GM12878 (cell line): Measurements from ENCODE around the gene IL16. TPM values are rescaled to one million over a fixed set of nuclear protein-coding genes. Genes with fewer than 3 reads are reported as not detected.

Source experiments
- ATAC-seq: fragments of 200-7000 bp; cut with Tn5 transposase; 3 replicates; pipeline ENCODE4 v1.9.1; 2020; ENCODE audit warnings: mild to moderate bottlenecking, moderate library complexity
- BruUV-seq: library from RNA; stranded (reverse); fragments of 400-500 nt; replicated peaks from 2 replicates; lab custom pipeline; 2021; lab: Mats Ljungman, UMichigan
- CTCF ChIA-PET: fragments of 300-600 bp; sonication (Branson Sonifier 250); formaldehyde crosslinking; extraction: SDS; loops from one replicate; lab custom pipeline; 2021; ENCODE audit warnings: inconsistent platforms; lab: Yijun Ruan, JAX
- POLR2A ChIA-PET: fragments of 350-600 bp; formaldehyde crosslinking; extraction: SDS; loops from one replicate; lab custom pipeline; 2021; ENCODE audit warnings: inconsistent platforms; lab: Charles Lee
- RAD21 ChIA-PET: fragments of 300-600 bp; sonication (Branson Sonifier 250); formaldehyde crosslinking; loops from one replicate; lab custom pipeline; 2023; ENCODE audit warnings: antibody characterized with exemption; ENCODE audit not compliant: unreplicated experiment; lab: Charles Lee
- SMC1A ChIA-PET: fragments of 300-600 bp; sonication (Branson Sonifier 250); formaldehyde crosslinking; loops from one replicate; lab custom pipeline; 2023; ENCODE audit not compliant: unreplicated experiment, uncharacterized antibody; lab: Charles Lee
- DNase-seq: peaks from one replicate; pipeline ENCODE4 v3.0.0-alpha.2; 2011; ENCODE audit warnings: low read depth, low spot score
- FAIRE-seq: peaks from 3 replicates; lab custom pipeline; 2011; peaks lifted over from hg19 to GRCh38; lab: Jason Lieb, UNC
- H2AFZ ChIP-seq: 2 replicates; pipeline ENCODE4 v1.6.0; 2011; ENCODE audit warnings: low read depth, low read length, control low read depth; ENCODE audit not compliant: control insufficient read depth
- H3K27ac ChIP-seq: 2 replicates; pipeline ENCODE4 v1.5.1; 2011; ENCODE audit warnings: control low read depth; ENCODE audit not compliant: control insufficient read depth, insufficient read depth
- H3K27me3 ChIP-seq, 2 experiments: replicated peaks in 1 of 2; 2 replicates each; pipeline versions ENCODE4 v1.6.0 to v1.6.1; 2011; ENCODE audit warnings: low read length in 1 of 2; ENCODE audit not compliant: control insufficient read depth in 2 of 2, insufficient read depth in 2 of 2
- H3K36me3 ChIP-seq, 2 experiments: 2 replicates each; pipeline ENCODE4 v1.5.1; 2011; ENCODE audit warnings: low read length in 1 of 2; ENCODE audit not compliant: control insufficient read depth in 2 of 2, insufficient read depth in 2 of 2
- H3K4me1 ChIP-seq: 2 replicates; pipeline ENCODE4 v1.6.1; 2011; ENCODE audit warnings: mild to moderate bottlenecking, low read length, moderate library complexity, mixed read lengths; ENCODE audit not compliant: control insufficient read depth, insufficient read depth
- H3K4me2 ChIP-seq: 2 replicates; pipeline ENCODE4 v1.6.0; 2011; ENCODE audit warnings: control low read depth; ENCODE audit not compliant: control insufficient read depth, insufficient read depth
- H3K4me3 ChIP-seq: fragments of 200-600 bp; sonication (generic); 2 replicates; pipeline ENCODE4 v1.5.1; 2016
- H3K79me2 ChIP-seq: 2 replicates; pipeline ENCODE4 v1.6.0; 2011; ENCODE audit warnings: low read length; ENCODE audit not compliant: control insufficient read depth, insufficient read depth
- H3K9ac ChIP-seq: 2 replicates; pipeline ENCODE4 v1.8.0; 2011; ENCODE audit warnings: low read length, control low read depth, mixed read lengths; ENCODE audit not compliant: control insufficient read depth, insufficient read depth
- H3K9me3 ChIP-seq: replicated peaks from 3 replicates; pipeline ENCODE4 v1.5.1; 2011; ENCODE audit warnings: mild to moderate bottlenecking, low read length; ENCODE audit not compliant: control insufficient read depth, insufficient read depth
- H4K20me1 ChIP-seq: 2 replicates; pipeline ENCODE4 v1.6.0; 2011; ENCODE audit not compliant: control insufficient read depth, insufficient read depth
- CHD2 ChIP-seq: IDR thresholded peaks from 2 replicates; pipeline ENCODE4 v1.6.1; 2011; ENCODE audit warnings: low read depth, low read length, improper control_type of control experiment, borderline replicate concordance
- GATAD2B ChIP-seq: fragments of 450-650 bp; conservative IDR thresholded peaks from 2 replicates; pipeline ENCODE4 v1.6.1; 2017; ENCODE audit warnings: low read depth, mild to moderate bottlenecking, moderate library complexity
- IKZF1 ChIP-seq: fragments of 450-650 bp; conservative IDR thresholded peaks from 2 replicates; pipeline ENCODE4 v1.6.1; 2017; ENCODE audit warnings: antibody characterized with exemption, mild to moderate bottlenecking
- IKZF2 ChIP-seq, 2 experiments: fragments of 450-650 bp; IDR thresholded peaks; 2 replicates each; pipeline ENCODE4 v1.6.1; 2017; ENCODE audit warnings: mild to moderate bottlenecking in 2 of 2, moderate library complexity in 2 of 2
- KAT2A ChIP-seq: conservative IDR thresholded peaks from 2 replicates; pipeline ENCODE4 v1.6.1; 2011; ENCODE audit warnings: low read depth, low read length; ENCODE audit not compliant: control insufficient read depth
- NFXL1 ChIP-seq: fragments of 450-650 bp; IDR thresholded peaks from 2 replicates; pipeline ENCODE4 v1.6.1; 2017; ENCODE audit warnings: antibody characterized with exemption, mild to moderate bottlenecking, borderline replicate concordance
- PAX5 ChIP-seq: IDR thresholded peaks from 2 replicates; pipeline ENCODE4 v1.6.1; 2011; ENCODE audit warnings: low read depth, low read length, borderline replicate concordance
- RUNX3 ChIP-seq: IDR thresholded peaks from 2 replicates; pipeline ENCODE4 v1.6.1; 2012; ENCODE audit warnings: low read length, inconsistent platforms
- SPI1 ChIP-seq: IDR thresholded peaks from 2 replicates; pipeline ENCODE4 v1.6.1; 2011; ENCODE audit warnings: low read depth, mild to moderate bottlenecking, low read length, moderate library complexity, borderline replicate concordance; ENCODE audit not compliant: insufficient read depth
- ZBED1 ChIP-seq: IDR thresholded peaks from 2 replicates; pipeline ENCODE4 v1.6.1; 2016; ENCODE audit warnings: borderline replicate concordance
- WGBS: methylation state at CpG from one replicate; pipeline ENCODE4 v1.1.6; 2016; ENCODE audit warnings: low lambda C conversion rate; ENCODE audit not compliant: insufficient replicate concordance, insufficient coverage; ENCODE audit errors: missing lambda C conversion rate; 5-methylcytosine and 5-hydroxymethylcytosine counted together
- in situ Hi-C: fragments of 300-500 bp; cut with MboI; formaldehyde crosslinking; loops from 9 replicates; pipeline ENCODE4 v1.14.3; 2018; ENCODE audit warnings: mixed read lengths
- intact Hi-C: fragments of 100-400 bp; cut with micrococcal nuclease; formaldehyde crosslinking; loops from one replicate; pipeline ENCODE4 v1.14.2; 2022; ENCODE audit not compliant: unreplicated experiment
- polyA plus RNA-seq, 11 experiments: library from polyadenylated mRNA; depleted of rRNA in 4 of 11; unstranded in 6 of 11; stranded (reverse) in 5 of 11; fragments of >200 nt; fragmentation: Nextera tagmentation in 4 of 11; fragmentation: Illumina TruSeq in 1 of 11; extraction: Ambion mirVana in 4 of 11; extraction: Trizol in 1 of 11; gene quantifications; 1 replicate in 1 of 11; 2 replicates in 10 of 11; pipeline versions ENCODE4 v1.2.1 to v1.2.3, GENCODE V29; 2011 to 2016; ENCODE audit warnings: inconsistent platforms in 2 of 11, missing spikeins in 2 of 11, low read depth in 1 of 11
- total RNA-seq, 4 experiments: library from RNA; depleted of rRNA in 3 of 4; stranded (reverse); fragments of >200 nt in 3 of 4; fragmentation: Illumina TruSeq in 1 of 4; extraction: Trizol in 1 of 4; gene quantifications; 2 replicates each; pipeline versions ENCODE4 v1.2.1 to v1.2.3, GENCODE V29; 2013 to 2021
- TF ChIP-seq, protein P1 (sequence below), 3 experiments: IDR thresholded peaks in 2 of 3; conservative IDR thresholded peaks in 1 of 3; 2 replicates each; pipeline ENCODE4 v1.5.1; 2011; ENCODE audit warnings: low read depth in 3 of 3, low read length in 3 of 3, mild to moderate bottlenecking in 3 of 3, control low read depth in 2 of 3, moderate library complexity in 2 of 3, inconsistent platforms in 1 of 3, mixed read lengths in 1 of 3; ENCODE audit not compliant: control insufficient read depth in 2 of 3, insufficient read depth in 1 of 3; ENCODE audit errors: extremely low read depth in 1 of 3
- TF ChIP-seq, protein P2 (sequence below): IDR thresholded peaks from 2 replicates; pipeline ENCODE4 v1.6.1; 2012; ENCODE audit warnings: low read depth, low read length, improper control_type of control experiment
- TF ChIP-seq, protein P3 (sequence below): fragments of 450-650 bp; IDR thresholded peaks from 2 replicates; pipeline ENCODE4 v1.6.1; 2017; ENCODE audit warnings: mild to moderate bottlenecking, moderate library complexity
- TF ChIP-seq, protein P4 (sequence below): IDR thresholded peaks from 2 replicates; pipeline ENCODE4 v1.6.1; 2012; ENCODE audit warnings: low read length, inconsistent platforms

The IL16 gene
- total and polyA plus RNA-seq, 10 of the 15 experiments (the other 5 are each of a cell fraction or from before 2014, with no cell fraction given): 21.7 to 206 (median 44.5) TPM

DNA sequence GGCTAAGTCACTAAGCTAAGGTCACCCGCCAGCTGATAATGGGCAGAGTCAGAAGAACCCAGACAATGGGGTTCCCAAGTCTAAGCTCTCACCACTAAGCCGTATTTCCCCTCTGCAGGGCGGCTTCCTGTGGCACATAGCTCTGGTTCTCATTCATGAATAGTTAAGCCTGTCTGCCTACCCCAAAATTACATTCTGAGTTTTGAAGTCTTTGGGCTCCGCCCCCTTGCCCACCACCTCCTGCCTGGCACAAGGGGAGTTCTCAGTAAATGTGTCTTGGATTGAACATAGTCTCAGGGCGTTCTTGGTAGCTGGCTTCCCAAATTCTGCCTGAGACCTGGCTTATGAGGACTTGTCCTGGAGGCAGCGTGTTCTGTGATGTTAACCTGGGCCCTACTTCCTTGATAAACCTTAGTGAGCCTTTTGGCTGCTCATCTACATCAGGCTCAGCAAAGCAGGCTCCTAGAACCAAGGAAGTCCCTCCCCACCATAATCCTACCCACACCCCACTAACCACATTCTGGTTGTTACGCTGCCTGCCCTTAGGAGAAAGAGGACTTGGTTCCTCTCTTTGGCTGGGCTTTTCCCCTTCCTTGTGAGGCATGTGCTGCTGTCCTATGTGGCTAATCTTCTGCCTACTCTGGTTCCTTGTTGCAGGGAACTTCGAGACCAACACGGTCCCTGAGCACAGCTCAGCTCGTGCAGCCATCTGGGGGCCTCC, 72.4 kb downstream of the IL16 start:
- ChIA-PET SMC1A (interaction anchor here (0.6 to 5.3 kb wide), 11 partner anchors 8 to 271 kb away, joined by 3 to 102 read pairs (median 4); no protein-coding TSS in a partner anchor), RAD21 (interaction anchor here (0.9 to 5.4 kb wide), 7 partner anchors 68 to 165 kb away, joined by 3 to 118 read pairs (median 4); no protein-coding TSS in a partner anchor), CTCF (interaction anchor here (0.7 to 9.1 kb wide), 13 partner anchors 9 to 278 kb away, joined by 3 to 438 read pairs (median 3); no protein-coding TSS in a partner anchor), POLR2A (interaction anchor here (0.6 kb wide), 1 partner anchor 508 kb away, joined by 3 read pairs; no protein-coding TSS in a partner anchor)
- no peak for DNase-seq
- H3K4me1 ChIP-seq: peaks cover 22% of the 10 kb centered on the region
- H3K9ac ChIP-seq: no peak overlapping the region
- H3K79me2 ChIP-seq: no peaks in the 10 kb centered on the region
- H3K27ac ChIP-seq: no peak overlapping the region
- H3K9me3 ChIP-seq: no peaks in the 10 kb centered on the region
- no peak for FAIRE-seq
- peak overlapping the region; percentile 13; the same call in 1 of the 2 replicates for H3K4me2 ChIP-seq
- H4K20me1 ChIP-seq: no peaks in the 10 kb centered on the region
- H3K4me3 ChIP-seq: no peak overlapping the region
- H2AFZ ChIP-seq: no peak overlapping the region
- intact Hi-C loops: loop anchor here (5.0 kb wide), 1 partner anchor 812 kb away; no protein-coding TSS in a partner anchor
- WGBS: 38% methylated on average over 10 of the region's 10 CpGs
- BruUV-seq: no TSS peak
- H3K36me3 ChIP-seq: no peaks in the 10 kb centered on the region
- in situ Hi-C loops: loop anchor here (5.0 to 10.0 kb wide), 5 partner anchors 112 to 814 kb away; no protein-coding TSS in a partner anchor
- no peaks in the 10 kb centered on the region for H3K27me3 ChIP-seq
- no peak for ATAC-seq
- TF ChIP-seq NFXL1: no peak
- TF ChIP-seq, protein P1, sequence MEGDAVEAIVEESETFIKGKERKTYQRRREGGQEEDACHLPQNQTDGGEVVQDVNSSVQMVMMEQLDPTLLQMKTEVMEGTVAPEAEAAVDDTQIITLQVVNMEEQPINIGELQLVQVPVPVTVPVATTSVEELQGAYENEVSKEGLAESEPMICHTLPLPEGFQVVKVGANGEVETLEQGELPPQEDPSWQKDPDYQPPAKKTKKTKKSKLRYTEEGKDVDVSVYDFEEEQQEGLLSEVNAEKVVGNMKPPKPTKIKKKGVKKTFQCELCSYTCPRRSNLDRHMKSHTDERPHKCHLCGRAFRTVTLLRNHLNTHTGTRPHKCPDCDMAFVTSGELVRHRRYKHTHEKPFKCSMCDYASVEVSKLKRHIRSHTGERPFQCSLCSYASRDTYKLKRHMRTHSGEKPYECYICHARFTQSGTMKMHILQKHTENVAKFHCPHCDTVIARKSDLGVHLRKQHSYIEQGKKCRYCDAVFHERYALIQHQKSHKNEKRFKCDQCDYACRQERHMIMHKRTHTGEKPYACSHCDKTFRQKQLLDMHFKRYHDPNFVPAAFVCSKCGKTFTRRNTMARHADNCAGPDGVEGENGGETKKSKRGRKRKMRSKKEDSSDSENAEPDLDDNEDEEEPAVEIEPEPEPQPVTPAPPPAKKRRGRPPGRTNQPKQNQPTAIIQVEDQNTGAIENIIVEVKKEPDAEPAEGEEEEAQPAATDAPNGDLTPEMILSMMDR (IDR thresholded peaks at IDR 0.05 in 2 of 3, conservative IDR thresholded peaks at IDR 0.05 in 1 of 3; ENCODE audit: control insufficient read depth in 2 of 3, extremely low read depth in 1 of 3, insufficient read depth in 1 of 3, low read depth in 3 of 3, low read length in 3 of 3): no peak
- no peak for TF ChIP-seq GATAD2B
- TF ChIP-seq, protein P2, sequence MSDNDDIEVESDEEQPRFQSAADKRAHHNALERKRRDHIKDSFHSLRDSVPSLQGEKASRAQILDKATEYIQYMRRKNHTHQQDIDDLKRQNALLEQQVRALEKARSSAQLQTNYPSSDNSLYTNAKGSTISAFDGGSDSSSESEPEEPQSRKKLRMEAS: no peak
- TF ChIP-seq RUNX3: peak; percentile 56
- TF ChIP-seq, protein P3, sequence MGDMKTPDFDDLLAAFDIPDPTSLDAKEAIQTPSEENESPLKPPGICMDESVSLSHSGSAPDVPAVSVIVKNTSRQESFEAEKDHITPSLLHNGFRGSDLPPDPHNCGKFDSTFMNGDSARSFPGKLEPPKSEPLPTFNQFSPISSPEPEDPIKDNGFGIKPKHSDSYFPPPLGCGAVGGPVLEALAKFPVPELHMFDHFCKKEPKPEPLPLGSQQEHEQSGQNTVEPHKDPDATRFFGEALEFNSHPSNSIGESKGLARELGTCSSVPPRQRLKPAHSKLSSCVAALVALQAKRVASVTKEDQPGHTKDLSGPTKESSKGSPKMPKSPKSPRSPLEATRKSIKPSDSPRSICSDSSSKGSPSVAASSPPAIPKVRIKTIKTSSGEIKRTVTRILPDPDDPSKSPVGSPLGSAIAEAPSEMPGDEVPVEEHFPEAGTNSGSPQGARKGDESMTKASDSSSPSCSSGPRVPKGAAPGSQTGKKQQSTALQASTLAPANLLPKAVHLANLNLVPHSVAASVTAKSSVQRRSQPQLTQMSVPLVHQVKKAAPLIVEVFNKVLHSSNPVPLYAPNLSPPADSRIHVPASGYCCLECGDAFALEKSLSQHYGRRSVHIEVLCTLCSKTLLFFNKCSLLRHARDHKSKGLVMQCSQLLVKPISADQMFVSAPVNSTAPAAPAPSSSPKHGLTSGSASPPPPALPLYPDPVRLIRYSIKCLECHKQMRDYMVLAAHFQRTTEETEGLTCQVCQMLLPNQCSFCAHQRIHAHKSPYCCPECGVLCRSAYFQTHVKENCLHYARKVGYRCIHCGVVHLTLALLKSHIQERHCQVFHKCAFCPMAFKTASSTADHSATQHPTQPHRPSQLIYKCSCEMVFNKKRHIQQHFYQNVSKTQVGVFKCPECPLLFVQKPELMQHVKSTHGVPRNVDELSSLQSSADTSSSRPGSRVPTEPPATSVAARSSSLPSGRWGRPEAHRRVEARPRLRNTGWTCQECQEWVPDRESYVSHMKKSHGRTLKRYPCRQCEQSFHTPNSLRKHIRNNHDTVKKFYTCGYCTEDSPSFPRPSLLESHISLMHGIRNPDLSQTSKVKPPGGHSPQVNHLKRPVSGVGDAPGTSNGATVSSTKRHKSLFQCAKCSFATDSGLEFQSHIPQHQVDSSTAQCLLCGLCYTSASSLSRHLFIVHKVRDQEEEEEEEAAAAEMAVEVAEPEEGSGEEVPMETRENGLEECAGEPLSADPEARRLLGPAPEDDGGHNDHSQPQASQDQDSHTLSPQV: no peak
- TF ChIP-seq, protein P4, sequence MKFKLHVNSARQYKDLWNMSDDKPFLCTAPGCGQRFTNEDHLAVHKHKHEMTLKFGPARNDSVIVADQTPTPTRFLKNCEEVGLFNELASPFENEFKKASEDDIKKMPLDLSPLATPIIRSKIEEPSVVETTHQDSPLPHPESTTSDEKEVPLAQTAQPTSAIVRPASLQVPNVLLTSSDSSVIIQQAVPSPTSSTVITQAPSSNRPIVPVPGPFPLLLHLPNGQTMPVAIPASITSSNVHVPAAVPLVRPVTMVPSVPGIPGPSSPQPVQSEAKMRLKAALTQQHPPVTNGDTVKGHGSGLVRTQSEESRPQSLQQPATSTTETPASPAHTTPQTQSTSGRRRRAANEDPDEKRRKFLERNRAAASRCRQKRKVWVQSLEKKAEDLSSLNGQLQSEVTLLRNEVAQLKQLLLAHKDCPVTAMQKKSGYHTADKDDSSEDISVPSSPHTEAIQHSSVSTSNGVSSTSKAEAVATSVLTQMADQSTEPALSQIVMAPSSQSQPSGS: no peak
- TF ChIP-seq ZBED1: no peak
- no peak for TF ChIP-seq CHD2
- 0 out of 2 replicates have a peak, but pooled peaks have one; percentile 22 for TF ChIP-seq IKZF1
- TF ChIP-seq KAT2A: no peak
- peak in 1 of 2 experiments; percentile 28; a peak in 1 of 4 replicates for TF ChIP-seq IKZF2 (IDR thresholded peaks at IDR 0.05)
- TF ChIP-seq PAX5: 0 out of 2 replicates have a peak, but pooled peaks have one; percentile 57
- TF ChIP-seq SPI1: peak; percentile 43; the same call in 1 of the 2 replicates
